Measurements from ENCODE around the gene MON1A.

MON1A gene

GRCh38 chr3:49967291-49967690 lies 37.7 kb upstream of the MON1A start:
- no peak overlapping the region for H3K18ac ChIP-seq (ENCODE audit: low read length)
- H3K9ac ChIP-seq (ENCODE audit: low read length) = no peak overlapping the region
- H3K23ac ChIP-seq (ENCODE audit: low read length) = no peak overlapping the region
- no peak overlapping the region for H4K12ac ChIP-seq (ENCODE audit: low read depth, low read length)
- no CpG with 5 or more reads among the region's 6 CpGs for WGBS (ENCODE audit: extremely low coverage, insufficient coverage, insufficient read length)
- no peak overlapping the region for H4K91ac ChIP-seq (ENCODE audit: low read depth, low read length)
- peak in 1 of 2 donors; percentile 12 for DNase-seq
- no peak overlapping the region for H2AK5ac ChIP-seq (ENCODE audit: low read length)
- H3K27ac ChIP-seq (ENCODE audit: low read depth, low read length) = no peak overlapping the region
- no peak overlapping the region for H4K8ac ChIP-seq (ENCODE audit: low read depth, low read length)
- H2AFZ ChIP-seq (ENCODE audit: insufficient read depth, low read length, poor library complexity) = no peak overlapping the region
- H3K4ac ChIP-seq (ENCODE audit: low read depth, low read length) = no peak overlapping the region
- no peak overlapping the region for H3K4me3 ChIP-seq (ENCODE audit: low read depth, low read length)
- no peaks in the 10 kb centered on the region for H3K36me3 ChIP-seq (ENCODE audit: control insufficient read depth in 1 of 2, insufficient read depth in 2 of 2, low read length in 2 of 2)
- no peaks in the 10 kb centered on the region for H3K9me3 ChIP-seq (ENCODE audit: insufficient read depth, low read depth, low read length)
- no peak overlapping the region for H3K4me2 ChIP-seq (ENCODE audit: low read length)
- H2BK5ac ChIP-seq (ENCODE audit: low read depth, low read length, poor library complexity) = no peak overlapping the region
- H3K14ac ChIP-seq (ENCODE audit: low read length) = no peak overlapping the region
- H3K4me1 ChIP-seq (ENCODE audit: control insufficient read depth in 1 of 2, insufficient read depth in 2 of 2, low read length in 2 of 2) = no peaks in the 10 kb centered on the region
- no peak overlapping the region for H2BK12ac ChIP-seq (ENCODE audit: low read length)
- H3K79me1 ChIP-seq (ENCODE audit: low read length) = no peaks in the 10 kb centered on the region
- H2BK120ac ChIP-seq (ENCODE audit: insufficient read depth, low read length, poor library complexity) = no peak overlapping the region
- H3K79me2 ChIP-seq (ENCODE audit: control insufficient read depth, insufficient read depth, low read length, poor library complexity) = no peaks in the 10 kb centered on the region
- no peaks in the 10 kb centered on the region for H3K27me3 ChIP-seq (ENCODE audit: insufficient read depth, low read length)

GRCh38 chr3:49966233-49966942 lies 36.8 kb upstream of the MON1A start:
- no peaks in the 10 kb centered on the region for H3K79me2 ChIP-seq (ENCODE audit: control insufficient read depth, insufficient read depth, low read length, poor library complexity)
- H3K18ac ChIP-seq (ENCODE audit: low read length) = no peak overlapping the region
- H2BK120ac ChIP-seq (ENCODE audit: insufficient read depth, low read length, poor library complexity) = no peak overlapping the region
- H2AFZ ChIP-seq (ENCODE audit: insufficient read depth, low read length, poor library complexity) = no peak overlapping the region
- H3K79me1 ChIP-seq (ENCODE audit: low read length) = no peaks in the 10 kb centered on the region
- H3K4me2 ChIP-seq (ENCODE audit: low read length) = no peak overlapping the region
- H3K4me1 ChIP-seq (ENCODE audit: control insufficient read depth in 1 of 2, insufficient read depth in 2 of 2, low read length in 2 of 2) = no peaks in the 10 kb centered on the region
- H3K4ac ChIP-seq (ENCODE audit: low read depth, low read length) = no peak overlapping the region
- no peak overlapping the region for H4K8ac ChIP-seq (ENCODE audit: low read depth, low read length)
- no peak overlapping the region for H3K4me3 ChIP-seq (ENCODE audit: low read depth, low read length)
- no CpG with 5 or more reads among the region's 1 CpG for WGBS (ENCODE audit: extremely low coverage, insufficient coverage, insufficient read length)
- no peak overlapping the region for H2BK12ac ChIP-seq (ENCODE audit: low read length)
- peak; percentile 10 to 55 for DNase-seq
- H3K36me3 ChIP-seq (ENCODE audit: control insufficient read depth in 1 of 2, insufficient read depth in 2 of 2, low read length in 2 of 2) = no peaks in the 10 kb centered on the region
- H3K27ac ChIP-seq (ENCODE audit: low read depth, low read length) = no peak overlapping the region
- H4K12ac ChIP-seq (ENCODE audit: low read depth, low read length) = no peak overlapping the region
- H4K91ac ChIP-seq (ENCODE audit: low read depth, low read length) = no peak overlapping the region
- H3K23ac ChIP-seq (ENCODE audit: low read length) = no peak overlapping the region
- H3K9ac ChIP-seq (ENCODE audit: low read length) = no peak overlapping the region
- no peak overlapping the region for H2BK5ac ChIP-seq (ENCODE audit: low read depth, low read length, poor library complexity)
- no peak overlapping the region for H2AK5ac ChIP-seq (ENCODE audit: low read length)
- no peak overlapping the region for H3K14ac ChIP-seq (ENCODE audit: low read length)
- no peaks in the 10 kb centered on the region for H3K27me3 ChIP-seq (ENCODE audit: insufficient read depth, low read length)
- H3K9me3 ChIP-seq (ENCODE audit: insufficient read depth, low read depth, low read length) = no peaks in the 10 kb centered on the region

- no peak overlapping the region for H2BK12ac ChIP-seq (ENCODE audit: low read length)
- no peak overlapping the region for H4K8ac ChIP-seq (ENCODE audit: low read depth, low read length)
- peaks cover 0 to 4% of the 10 kb centered on the region in 2 experiments for H3K4me1 ChIP-seq (ENCODE audit: control insufficient read depth in 1 of 2, insufficient read depth in 2 of 2, low read length in 2 of 2)
- no peak for DNase-seq
- H3K36me3 ChIP-seq (ENCODE audit: control insufficient read depth in 1 of 2, insufficient read depth in 2 of 2, low read length in 2 of 2) = peaks cover 0 to 4% of the 10 kb centered on the region in 2 experiments
- no peak overlapping the region for H2BK5ac ChIP-seq (ENCODE audit: low read depth, low read length, poor library complexity)
- peaks cover 13% of the 10 kb centered on the region for H3K79me2 ChIP-seq (ENCODE audit: control insufficient read depth, insufficient read depth, low read length, poor library complexity)
- H2AFZ ChIP-seq (ENCODE audit: insufficient read depth, low read length, poor library complexity) = no peak overlapping the region
- no peak overlapping the region for H4K91ac ChIP-seq (ENCODE audit: low read depth, low read length)
- no peak overlapping the region for H3K14ac ChIP-seq (ENCODE audit: low read length)
- WGBS (ENCODE audit: extremely low coverage, insufficient coverage, insufficient read length) = no CpG with 5 or more reads among the region's 3 CpGs
- no peak overlapping the region for H3K27ac ChIP-seq (ENCODE audit: low read depth, low read length)
- H2BK120ac ChIP-seq (ENCODE audit: insufficient read depth, low read length, poor library complexity) = no peak overlapping the region
- H3K4me3 ChIP-seq (ENCODE audit: low read depth, low read length) = no peak overlapping the region
- no peak overlapping the region for H3K9ac ChIP-seq (ENCODE audit: low read length)
- H3K18ac ChIP-seq (ENCODE audit: low read length) = no peak overlapping the region
- H3K27me3 ChIP-seq (ENCODE audit: insufficient read depth, low read length) = no peaks in the 10 kb centered on the region
- H3K4ac ChIP-seq (ENCODE audit: low read depth, low read length) = no peak overlapping the region
- H4K12ac ChIP-seq (ENCODE audit: low read depth, low read length) = no peak overlapping the region
- H3K23ac ChIP-seq (ENCODE audit: low read length) = no peak overlapping the region
- no peak overlapping the region for H3K4me2 ChIP-seq (ENCODE audit: low read length)
- no peaks in the 10 kb centered on the region for H3K79me1 ChIP-seq (ENCODE audit: low read length)
- no peak overlapping the region for H2AK5ac ChIP-seq (ENCODE audit: low read length)
- H3K9me3 ChIP-seq (ENCODE audit: insufficient read depth, low read depth, low read length) = no peaks in the 10 kb centered on the region
Observed at GRCh38 chr3:49955636-49956035, 26.0 kb upstream of the MON1A start.

- H3K18ac ChIP-seq (ENCODE audit: low read length) = no peak overlapping the region
- no peak overlapping the region for H3K23ac ChIP-seq (ENCODE audit: low read length)
- peaks cover 0 to 4% of the 10 kb centered on the region in 2 experiments for H3K36me3 ChIP-seq (ENCODE audit: control insufficient read depth in 1 of 2, insufficient read depth in 2 of 2, low read length in 2 of 2)
- H2AFZ ChIP-seq (ENCODE audit: insufficient read depth, low read length, poor library complexity) = no peak overlapping the region
- no peak overlapping the region for H3K4me2 ChIP-seq (ENCODE audit: low read length)
- no peak overlapping the region for H4K8ac ChIP-seq (ENCODE audit: low read depth, low read length)
- H3K4me3 ChIP-seq (ENCODE audit: low read depth, low read length) = no peak overlapping the region
- H2BK12ac ChIP-seq (ENCODE audit: low read length) = no peak overlapping the region
- H3K27me3 ChIP-seq (ENCODE audit: insufficient read depth, low read length) = no peaks in the 10 kb centered on the region
- no peak overlapping the region for H4K91ac ChIP-seq (ENCODE audit: low read depth, low read length)
- H3K9ac ChIP-seq (ENCODE audit: low read length) = no peak overlapping the region
- no peaks in the 10 kb centered on the region for H3K79me1 ChIP-seq (ENCODE audit: low read length)
- H3K27ac ChIP-seq (ENCODE audit: low read depth, low read length) = no peak overlapping the region
- DNase-seq = no peak
- H2AK5ac ChIP-seq (ENCODE audit: low read length) = no peak overlapping the region
- H2BK5ac ChIP-seq (ENCODE audit: low read depth, low read length, poor library complexity) = no peak overlapping the region
- H4K12ac ChIP-seq (ENCODE audit: low read depth, low read length) = no peak overlapping the region
- no peaks in the 10 kb centered on the region for H3K4me1 ChIP-seq (ENCODE audit: control insufficient read depth in 1 of 2, insufficient read depth in 2 of 2, low read length in 2 of 2)
- H2BK120ac ChIP-seq (ENCODE audit: insufficient read depth, low read length, poor library complexity) = no peak overlapping the region
- H3K9me3 ChIP-seq (ENCODE audit: insufficient read depth, low read depth, low read length) = no peaks in the 10 kb centered on the region
- peak overlapping the region; percentile 33 for H3K4ac ChIP-seq (ENCODE audit: low read depth, low read length)
- WGBS (ENCODE audit: extremely low coverage, insufficient coverage, insufficient read length) = no CpG with 5 or more reads among the region's 6 CpGs
- peaks cover 14% of the 10 kb centered on the region for H3K79me2 ChIP-seq (ENCODE audit: control insufficient read depth, insufficient read depth, low read length, poor library complexity)
- H3K14ac ChIP-seq (ENCODE audit: low read length) = no peak overlapping the region
Observed at GRCh38 chr3:49952924-49953323, 23.3 kb upstream of the MON1A start.
